Measurements from ENCODE around the gene PCDHGA11.
"Not testable (repeated sequence)": the region's sequence is repeated elsewhere in the genome, so short reads cannot be mapped to it uniquely, and the experiment has no call there.

The PCDHGA11 gene

DNA sequence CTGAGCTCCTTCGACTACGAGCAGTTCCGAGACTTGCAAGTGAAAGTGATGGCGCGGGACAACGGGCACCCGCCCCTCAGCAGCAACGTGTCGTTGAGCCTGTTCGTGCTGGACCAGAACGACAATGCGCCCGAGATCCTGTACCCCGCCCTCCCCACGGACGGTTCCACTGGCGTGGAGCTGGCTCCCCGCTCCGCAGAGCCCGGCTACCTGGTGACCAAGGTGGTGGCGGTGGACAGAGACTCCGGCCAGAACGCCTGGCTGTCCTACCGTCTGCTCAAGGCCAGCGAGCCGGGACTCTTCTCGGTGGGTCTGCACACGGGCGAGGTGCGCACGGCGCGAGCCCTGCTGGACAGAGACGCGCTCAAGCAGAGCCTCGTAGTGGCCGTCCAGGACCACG is 11.5 kb downstream of the PCDHGA11 start:
- H3K4me3 ChIP-seq; H3K4me1 ChIP-seq; in situ Hi-C loops (cut with MboI; ENCODE audit: low sequenced_read_pairs); H3K9me3 ChIP-seq; H3K27me3 ChIP-seq (ENCODE audit: low read depth); DNase-seq (ENCODE audit: low spot score in 2 of 2); H3K36me3 ChIP-seq (replicated peaks): not testable (repeated sequence)

DNA sequence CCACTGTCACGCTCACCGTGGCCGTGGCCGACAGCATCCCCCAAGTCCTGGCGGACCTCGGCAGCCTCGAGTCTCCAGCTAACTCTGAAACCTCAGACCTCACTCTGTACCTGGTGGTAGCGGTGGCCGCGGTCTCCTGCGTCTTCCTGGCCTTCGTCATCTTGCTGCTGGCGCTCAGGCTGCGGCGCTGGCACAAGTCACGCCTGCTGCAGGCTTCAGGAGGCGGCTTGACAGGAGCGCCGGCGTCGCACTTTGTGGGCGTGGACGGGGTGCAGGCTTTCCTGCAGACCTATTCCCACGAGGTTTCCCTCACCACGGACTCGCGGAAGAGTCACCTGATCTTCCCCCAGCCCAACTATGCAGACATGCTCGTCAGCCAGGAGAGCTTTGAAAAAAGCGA is 11.9 kb downstream of the PCDHGA11 start:
- H3K4me1 ChIP-seq; H3K4me3 ChIP-seq; in situ Hi-C loops (cut with MboI; ENCODE audit: low sequenced_read_pairs); DNase-seq (ENCODE audit: low spot score in 2 of 2); H3K9me3 ChIP-seq; H3K27me3 ChIP-seq (ENCODE audit: low read depth); H3K36me3 ChIP-seq (replicated peaks): not testable (repeated sequence)

DNA sequence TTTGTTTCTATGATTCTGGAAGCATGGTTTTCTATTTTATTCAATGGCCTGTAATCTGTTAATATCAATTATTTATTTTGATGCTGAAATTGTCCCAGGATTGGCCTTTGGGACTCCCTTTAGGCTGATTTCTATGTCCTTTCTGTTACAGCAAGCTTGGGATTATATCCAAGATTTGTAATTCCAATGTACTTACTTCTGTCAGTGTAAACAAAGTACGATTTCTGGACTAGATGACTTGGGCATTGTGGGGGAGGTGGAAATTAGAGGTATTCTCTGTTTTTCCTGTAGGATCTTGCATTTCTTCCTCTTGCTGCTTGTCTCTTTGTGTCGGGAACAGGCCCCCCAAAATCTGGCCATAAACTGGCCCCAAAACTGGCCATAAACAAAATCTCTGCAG is 13.2 kb downstream of the PCDHGA11 start:
- Histone ChIP-seq H3K4me3 (no peak overlapping the region), H3K27me3 (ENCODE audit: low read depth) (no peaks in the 10 kb centered on the region), H3K4me1 (no peaks in the 10 kb centered on the region), H3K36me3 (replicated peaks) (no peaks in the 10 kb centered on the region), H3K9me3 (no peaks in the 10 kb centered on the region)
- no peak for DNase-seq (ENCODE audit: low spot score in 2 of 2)
- in situ Hi-C loops (cut with MboI; ENCODE audit: low sequenced_read_pairs): no loop called here

DNA sequence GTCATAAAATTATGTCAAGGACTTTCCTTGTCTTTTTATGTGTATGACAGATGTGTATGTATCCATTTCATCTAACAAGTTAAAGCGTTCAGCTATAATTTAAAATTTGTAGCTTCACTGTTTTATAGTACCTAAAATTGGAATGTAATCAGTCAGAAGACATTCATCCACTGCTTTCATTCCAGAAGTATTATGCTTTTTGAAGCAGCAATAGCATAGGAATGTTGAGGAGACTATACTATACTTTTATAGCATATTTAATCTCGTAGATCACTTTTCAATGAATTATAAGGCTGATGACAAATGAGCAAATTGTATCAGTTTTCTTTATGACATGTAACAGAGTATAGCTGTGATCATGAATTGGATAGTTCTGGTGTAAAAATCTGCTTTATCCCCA is 16.4 kb downstream of the PCDHGA11 start:
- in situ Hi-C loops (cut with MboI; ENCODE audit: low sequenced_read_pairs): no loop called here

DNA sequence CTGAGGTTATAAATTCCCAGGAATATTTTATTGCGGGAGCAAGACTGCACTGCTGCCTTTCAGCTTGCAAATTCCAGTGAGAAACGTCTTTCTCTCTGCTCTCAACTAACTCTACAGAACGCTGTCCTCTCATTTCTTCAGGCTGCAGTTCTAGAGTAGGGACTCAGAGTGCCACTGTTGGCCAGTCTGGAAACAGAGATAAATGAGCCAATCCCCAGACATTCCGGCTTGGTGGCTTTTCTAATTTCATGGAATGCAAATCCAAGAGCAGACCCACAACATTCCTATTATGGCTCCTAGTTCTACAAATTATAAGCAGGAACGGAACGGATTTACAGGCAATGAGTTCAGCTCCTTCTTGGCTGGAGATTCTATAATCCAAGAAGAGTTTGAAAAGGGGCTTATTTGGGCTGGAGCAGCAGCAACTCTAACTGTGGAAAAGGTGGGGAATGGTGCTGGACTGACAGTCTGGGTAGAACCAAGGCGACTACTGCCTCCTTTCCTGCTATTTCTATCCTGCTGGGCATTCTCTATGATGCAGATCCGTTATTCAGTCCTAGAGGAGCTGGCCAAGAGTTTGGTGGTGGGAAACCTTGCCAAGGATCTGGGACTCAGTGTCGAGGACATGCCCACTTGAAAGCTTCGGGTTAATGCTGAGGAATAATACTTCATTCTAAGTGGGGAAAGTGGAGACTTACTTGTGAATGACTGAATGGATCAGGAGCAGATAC is 18.7 kb downstream of the PCDHGA11 start:
- Histone ChIP-seq H3K27me3 (ENCODE audit: low read depth) (no peaks in the 10 kb centered on the region), H3K36me3 (replicated peaks) (no peaks in the 10 kb centered on the region), H3K4me1 (no peaks in the 10 kb centered on the region), H3K4me3 (no peak overlapping the region), H3K9me3 (no peaks in the 10 kb centered on the region)
- DNase-seq (ENCODE audit: low spot score in 2 of 2): no peak
- in situ Hi-C loops (cut with MboI; ENCODE audit: low sequenced_read_pairs): no loop called here

More for the DNA sequence above, 16.4 kb downstream of the PCDHGA11 start:
- Histone ChIP-seq H3K9me3 (no peaks in the 10 kb centered on the region), H3K36me3 (replicated peaks) (no peaks in the 10 kb centered on the region), H3K27me3 (ENCODE audit: low read depth) (no peaks in the 10 kb centered on the region), H3K4me3 (no peak overlapping the region), H3K4me1 (no peaks in the 10 kb centered on the region)
- no peak for DNase-seq (ENCODE audit: low spot score in 2 of 2)

DNA sequence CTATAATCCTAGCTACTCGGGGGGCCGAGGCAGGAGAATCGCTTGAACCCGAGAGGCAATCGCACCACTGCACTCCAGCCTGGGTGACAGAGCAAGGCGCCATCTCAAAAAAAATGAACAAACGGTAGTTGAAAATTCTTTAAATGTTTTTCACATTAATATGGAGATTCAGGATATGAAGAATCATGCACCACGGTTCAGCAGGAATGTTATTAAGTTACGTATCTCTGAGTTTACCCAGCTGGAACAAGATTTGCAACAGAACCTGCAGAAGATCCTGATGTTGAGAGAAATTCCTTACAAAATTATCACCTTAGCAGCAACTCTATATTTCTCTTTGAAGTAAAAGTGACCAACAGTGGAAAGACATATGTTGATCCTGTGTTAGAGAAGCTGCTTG is 19.5 kb downstream of the PCDHGA11 start:
- Histone ChIP-seq H3K36me3 (replicated peaks) (no peaks in the 10 kb centered on the region), H3K4me1 (no peaks in the 10 kb centered on the region; the same call in 1 of the 2 replicates), H3K4me3 (no peak overlapping the region), H3K27me3 (ENCODE audit: low read depth) (no peaks in the 10 kb centered on the region), H3K9me3 (no peaks in the 10 kb centered on the region)
- in situ Hi-C loops (cut with MboI; ENCODE audit: low sequenced_read_pairs): no loop called here
- no peak for DNase-seq (ENCODE audit: low spot score in 2 of 2)

DNA sequence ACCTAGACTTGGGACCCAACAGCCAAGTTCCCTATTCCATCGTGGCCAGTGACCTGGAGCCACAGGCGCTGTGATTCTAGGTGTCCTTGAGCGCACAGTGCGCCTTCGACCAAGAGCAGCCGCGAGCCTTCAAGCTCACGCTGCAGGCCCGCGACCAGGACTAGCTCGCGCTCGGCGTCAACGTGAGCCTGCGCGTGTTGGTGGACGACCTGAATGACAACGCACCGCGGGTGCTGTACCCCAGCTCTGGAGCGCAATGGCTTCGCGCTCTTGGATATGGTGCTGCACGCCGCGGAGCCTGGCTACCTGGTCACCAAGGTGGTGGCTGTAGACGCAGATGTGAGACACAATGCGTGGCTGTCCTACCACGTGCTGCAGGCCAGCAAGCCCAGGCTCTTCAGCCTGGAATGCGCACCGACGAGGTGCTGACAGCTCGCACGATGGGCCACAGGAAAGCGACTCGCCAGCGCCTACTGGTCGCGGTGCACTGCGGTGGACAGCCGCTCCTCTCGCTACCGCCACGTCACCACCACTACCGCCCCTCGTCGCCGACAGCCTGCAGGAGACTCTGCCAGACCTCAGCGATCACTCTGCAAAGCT is 20.8 kb downstream of the PCDHGA11 start:
- in situ Hi-C loops (cut with MboI; ENCODE audit: low sequenced_read_pairs): no loop called here
- DNase-seq (ENCODE audit: low spot score in 2 of 2): no peak

DNA sequence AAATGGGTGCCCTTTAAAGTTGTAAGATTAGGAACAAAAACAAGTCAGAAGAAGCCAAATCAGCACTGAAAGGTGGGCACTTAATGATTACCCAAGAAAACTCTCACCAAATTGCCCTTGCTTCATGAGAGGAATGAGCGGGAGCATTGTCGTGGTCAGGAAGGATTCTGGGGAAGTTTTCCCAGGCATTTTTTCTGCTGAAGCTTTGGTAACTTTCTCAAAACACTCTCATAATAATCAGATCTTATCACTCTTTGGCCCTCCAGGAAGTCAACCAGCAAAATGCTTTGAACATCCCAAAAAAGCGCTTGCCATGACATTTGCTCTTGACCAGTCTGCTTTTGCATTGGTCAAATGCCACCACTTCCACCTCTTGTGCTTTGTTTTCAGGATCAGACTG is 44.5 kb downstream of the PCDHGA11 start:
- Histone ChIP-seq H3K36me3 (replicated peaks) (no peaks in the 10 kb centered on the region), H3K4me3 (no peak overlapping the region), H3K9me3 (no peaks in the 10 kb centered on the region), H3K27me3 (ENCODE audit: low read depth) (no peaks in the 10 kb centered on the region), H3K4me1 (no peaks in the 10 kb centered on the region)
- DNase-seq (ENCODE audit: low spot score in 2 of 2): no peak
- in situ Hi-C loops (cut with MboI; ENCODE audit: low sequenced_read_pairs): no loop called here

More for the DNA sequence above, 20.8 kb downstream of the PCDHGA11 start:
- Histone ChIP-seq H3K27me3 (ENCODE audit: low read depth) (no peaks in the 10 kb centered on the region), H3K36me3 (replicated peaks) (no peaks in the 10 kb centered on the region), H3K4me3 (no peak overlapping the region), H3K4me1 (no peaks in the 10 kb centered on the region; the same call in 1 of the 2 replicates), H3K9me3 (no peaks in the 10 kb centered on the region)
